GM23338 (cell line): ENCODE measurements around the gene RSAD1. TPM values are rescaled to one million over a fixed set of nuclear protein-coding genes. Genes with fewer than 3 reads are reported as not detected.

Experiments used
- ATAC-seq: fragments of 200-7000 bp; cut with Tn5 transposase; 3 replicates; pipeline ENCODE4 v1.9.1; 2020
- DNase-seq: peaks from one replicate; pipeline ENCODE4 v3.0.0-alpha.2; 2015; ENCODE audit warnings: low spot score
- H2AFZ ChIP-seq: fragments of 200-600 bp; sonication (generic); 2 replicates; pipeline ENCODE4 v1.8.0; 2016; ENCODE audit warnings: antibody characterized with exemption, mild to moderate bottlenecking, moderate library complexity
- H3F3A ChIP-seq: fragments of 200-600 bp; sonication (generic); replicated peaks from 2 replicates; pipeline ENCODE4 v1.8.0; 2017; ENCODE audit warnings: antibody characterized with exemption, mixed run types, low read depth
- H3K27ac ChIP-seq: fragments of 200-600 bp; sonication (generic); 2 replicates; pipeline ENCODE4 v1.6.1; 2016; ENCODE audit warnings: low read depth
- H3K27me3 ChIP-seq: fragments of 200-600 bp; sonication (generic); 2 replicates; pipeline ENCODE4 v1.8.0; 2016; ENCODE audit warnings: mild to moderate bottlenecking, mixed run types, moderate library complexity; ENCODE audit not compliant: insufficient read depth
- H3K36me3 ChIP-seq: fragments of 200-600 bp; sonication (generic); 2 replicates; pipeline ENCODE4 v1.8.0; 2016; ENCODE audit warnings: mild to moderate bottlenecking; ENCODE audit not compliant: insufficient read depth
- H3K4me1 ChIP-seq: fragments of 200-600 bp; sonication (generic); 2 replicates; pipeline ENCODE4 v1.8.0; 2016; ENCODE audit warnings: mild to moderate bottlenecking, moderate library complexity; ENCODE audit not compliant: insufficient read depth
- H3K4me2 ChIP-seq: fragments of 200-600 bp; sonication (generic); 2 replicates; pipeline ENCODE4 v1.7.1; 2017; ENCODE audit warnings: mixed run types
- H3K4me3 ChIP-seq: fragments of 200-600 bp; sonication (generic); 2 replicates; pipeline ENCODE4 v1.6.1; 2016; ENCODE audit warnings: mixed run types
- H3K79me2 ChIP-seq: fragments of 200-600 bp; sonication (generic); replicated peaks from 2 replicates; pipeline ENCODE4 v1.8.0; 2017; ENCODE audit warnings: mild to moderate bottlenecking; ENCODE audit not compliant: insufficient read depth
- H3K9me2 ChIP-seq: fragments of 200-600 bp; sonication (generic); 2 replicates; pipeline ENCODE4 v1.8.0; 2017; ENCODE audit not compliant: insufficient read depth
- H4K20me1 ChIP-seq: fragments of 200-600 bp; sonication (generic); replicated peaks from 2 replicates; pipeline ENCODE4 v1.8.0; 2017; ENCODE audit warnings: mild to moderate bottlenecking; ENCODE audit not compliant: insufficient read depth
- H3K27ac Mint-ChIP-seq: 2 replicates; pipeline ENCODE4 v1.8.0; 2020; ENCODE audit warnings: inconsistent platforms, mild to moderate bottlenecking, moderate library complexity, mixed read lengths
- H3K27me3 Mint-ChIP-seq: 3 replicates; pipeline ENCODE4 v1.8.0; 2022; ENCODE audit warnings: low read depth, mild to moderate bottlenecking, moderate library complexity, mixed read lengths, inconsistent platforms; ENCODE audit not compliant: insufficient read depth, poor library complexity
- H3K36me3 Mint-ChIP-seq: 3 replicates; pipeline ENCODE4 v1.8.0; 2021; ENCODE audit warnings: low read depth, mild to moderate bottlenecking, inconsistent platforms, moderate library complexity, mixed read lengths
- H3K4me1 Mint-ChIP-seq: 3 replicates; pipeline ENCODE4 v1.8.0; 2020; ENCODE audit warnings: mild to moderate bottlenecking, inconsistent platforms, mixed read lengths
- H3K4me3 Mint-ChIP-seq: 3 replicates; pipeline ENCODE4 v1.8.0; 2021; ENCODE audit warnings: moderate library complexity, mild to moderate bottlenecking, inconsistent platforms, mixed read lengths
- H3K9me3 Mint-ChIP-seq: 3 replicates; pipeline ENCODE4 v1.8.0; 2020; ENCODE audit warnings: moderate library complexity, mild to moderate bottlenecking, inconsistent platforms, mixed read lengths
- CREB1 ChIP-seq: fragments of 250-450 bp; sonication (Bioruptor Pico); IDR thresholded peaks from 2 replicates; pipeline ENCODE4 v1.5.0; 2020; ENCODE audit warnings: low read depth, mild to moderate bottlenecking, moderate library complexity
- EZH2 ChIP-seq: fragments of 200-600 bp; sonication (generic); IDR thresholded peaks from one replicate; pipeline ENCODE4 v1.8.0; 2017; ENCODE audit warnings: antibody characterized with exemption, mild to moderate bottlenecking, low read depth; ENCODE audit not compliant: unreplicated experiment
- EZH2phosphoT487 ChIP-seq: fragments of 200-600 bp; sonication (generic); IDR thresholded peaks from one replicate; pipeline ENCODE4 v1.8.1; 2018; ENCODE audit warnings: antibody characterized with exemption; ENCODE audit not compliant: unreplicated experiment
- JUNB ChIP-seq: IDR thresholded peaks from one replicate; pipeline ENCODE4 v1.6.1; 2016; ENCODE audit warnings: antibody characterized with exemption; ENCODE audit not compliant: unreplicated experiment
- NANOG ChIP-seq: IDR thresholded peaks from 2 replicates; pipeline ENCODE4 v1.6.1; 2016; ENCODE audit warnings: antibody characterized with exemption, borderline replicate concordance
- POLR2AphosphoS5 ChIP-seq: IDR thresholded peaks from 2 replicates; pipeline ENCODE4 v1.6.1; 2016; ENCODE audit warnings: antibody characterized with exemption, low read depth
- STAT1 ChIP-seq: IDR thresholded peaks from one replicate; pipeline ENCODE4 v1.6.1; 2016; ENCODE audit warnings: antibody characterized with exemption; ENCODE audit not compliant: unreplicated experiment
- ZNF331 ChIP-seq: fragments of 250-450 bp; sonication (Bioruptor Pico); IDR thresholded peaks from 2 replicates; pipeline ENCODE4 v1.5.0; 2020; ENCODE audit warnings: low read depth, mild to moderate bottlenecking, moderate library complexity
- polyA plus RNA-seq: library from polyadenylated mRNA; unstranded; fragments of >200 nt; fragmentation: Nextera tagmentation; extraction: Ambion mirVana; gene quantifications from 2 replicates; pipeline ENCODE4 v1.2.1, GENCODE V29; 2016
- total RNA-seq: library from RNA; depleted of rRNA; stranded (reverse); fragments of >200 nt; shearing (Covaris generic); gene quantifications from 2 replicates; pipeline ENCODE4 v1.2.3, GENCODE V29; 2014
- TF ChIP-seq, protein P1 (sequence below), 2 experiments: fragments of 200-600 bp in 1 of 2; sonication (generic) in 1 of 2; conservative IDR thresholded peaks; 2 replicates each; pipeline versions ENCODE4 v1.5.1 to v1.6.1; 2016 to 2017; ENCODE audit warnings: antibody characterized with exemption in 2 of 2, low read depth in 2 of 2, mild to moderate bottlenecking in 2 of 2, moderate library complexity in 1 of 2
- TF ChIP-seq, protein P2 (sequence below): IDR thresholded peaks from one replicate; pipeline ENCODE4 v1.6.1; 2018; ENCODE audit warnings: antibody characterized with exemption; ENCODE audit not compliant: unreplicated experiment

The RSAD1 gene
- total and polyA plus RNA-seq, 2 experiments from 2014 or later, result 18.4 to 28.7 TPM

DNA sequence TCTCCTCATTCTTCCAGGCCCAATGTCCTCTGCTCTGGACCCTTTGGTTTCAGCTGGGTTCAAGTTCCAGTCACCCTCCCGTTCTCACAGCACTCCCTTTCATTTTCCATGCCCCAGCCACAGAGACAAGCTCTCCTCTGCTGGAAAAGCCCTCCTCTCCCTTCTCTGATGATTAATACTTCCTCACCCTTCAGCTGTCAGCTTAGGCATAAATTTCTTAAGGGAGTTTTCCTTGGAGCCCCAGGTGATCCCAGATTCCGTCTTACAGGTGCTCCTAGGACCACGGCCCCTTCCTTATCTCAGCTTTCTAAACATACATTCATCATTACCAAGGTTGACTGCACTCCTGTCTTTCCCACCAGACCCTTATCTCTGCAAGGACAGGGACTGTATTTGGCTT, 20.4 kb upstream of the RSAD1 start (continued):
- TF ChIP-seq ZNF331, result no peak
- no peak for TF ChIP-seq EZH2
- no peak for TF ChIP-seq CREB1
- TF ChIP-seq NANOG, result no peak

DNA sequence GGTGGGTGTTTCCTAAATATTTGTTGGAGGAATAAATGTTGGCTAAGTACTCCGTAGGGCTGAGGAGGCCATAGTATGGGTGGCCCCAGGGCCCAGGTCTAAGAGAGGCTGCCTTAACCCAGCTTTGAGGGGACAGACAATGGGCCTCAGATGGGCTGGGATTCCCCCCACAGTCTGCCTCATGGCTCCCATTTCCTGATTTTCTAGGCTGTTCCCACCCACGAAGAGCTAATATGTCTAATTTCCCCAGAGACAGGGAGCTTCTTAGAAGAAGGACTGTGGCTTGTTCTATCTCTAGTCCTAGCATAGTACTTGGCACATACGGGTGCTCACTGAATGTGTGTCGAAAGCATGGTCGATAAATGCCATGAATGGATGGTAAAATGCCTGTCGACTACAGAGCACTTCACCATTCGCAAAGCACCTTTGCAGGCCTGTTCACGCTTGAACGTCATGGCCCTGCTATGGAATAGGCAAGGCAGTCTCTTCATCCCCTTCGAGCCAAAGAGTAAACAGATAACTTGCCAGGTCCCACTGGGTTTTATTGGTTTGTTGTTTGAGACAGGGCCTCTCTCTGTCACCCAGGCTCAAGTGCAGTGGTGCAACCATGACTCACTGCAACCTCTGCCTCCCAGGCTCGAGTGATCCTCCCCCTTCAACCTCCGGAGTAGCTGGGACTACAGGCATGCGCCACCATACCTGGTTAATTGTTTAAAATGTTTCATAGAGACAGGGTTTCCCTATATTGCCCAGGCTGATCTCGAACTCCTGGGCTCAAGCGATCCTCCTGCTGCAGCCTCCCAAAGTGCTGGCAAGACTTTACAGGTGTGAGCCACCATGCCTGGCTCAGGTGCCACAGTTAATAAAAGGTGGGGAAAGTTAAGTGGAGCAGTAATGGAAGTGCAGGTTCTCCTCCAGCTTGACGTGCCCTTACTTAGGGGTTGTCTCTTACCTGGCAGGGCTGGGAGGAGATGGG, 19.7 kb upstream of the RSAD1 start:
- H3K4me3 Mint-ChIP-seq, result no peak overlapping the region

DNA sequence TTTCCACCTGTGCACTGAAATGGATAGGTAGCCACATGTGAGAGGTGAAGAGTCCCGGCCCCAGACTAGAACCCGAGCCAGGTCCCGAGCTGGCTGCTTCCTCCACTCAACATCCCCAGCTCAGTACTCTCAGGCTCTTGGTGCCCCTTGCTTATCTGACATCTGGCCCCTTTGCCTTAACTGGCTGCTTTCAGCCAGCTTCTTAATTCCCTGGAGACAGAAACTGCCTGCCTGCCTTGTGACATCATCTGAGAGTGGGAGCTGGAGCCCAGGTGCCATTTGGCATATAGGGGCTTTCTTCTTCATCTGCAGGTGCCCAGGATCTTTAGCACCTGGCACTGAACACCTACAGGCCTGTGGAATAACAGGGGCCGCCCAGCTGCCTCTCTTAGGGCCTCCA, 18.9 kb upstream of the RSAD1 start:
- ATAC-seq (no peak), DNase-seq (no peak)
- H3K27me3 Mint-ChIP-seq, result no peaks in the 10 kb centered on the region
- Histone ChIP-seq H3K79me2 (no peaks in the 10 kb centered on the region), H4K20me1 (no peaks in the 10 kb centered on the region), H2AFZ (no peak overlapping the region), H3K27me3 (no peaks in the 10 kb centered on the region), H3K36me3 (no peaks in the 10 kb centered on the region), H3K4me1 (no peaks in the 10 kb centered on the region), H3K4me3 (no peak overlapping the region), H3K4me2 (no peak overlapping the region), H3K27ac (no peak overlapping the region), H3F3A (no peaks in the 10 kb centered on the region), H3K9me2 (no peaks in the 10 kb centered on the region)
- no peak overlapping the region for H3K4me3 Mint-ChIP-seq
- H3K4me1 Mint-ChIP-seq, result no peaks in the 10 kb centered on the region
- no peak overlapping the region for H3K27ac Mint-ChIP-seq
- H3K36me3 Mint-ChIP-seq, result no peaks in the 10 kb centered on the region
- H3K9me3 Mint-ChIP-seq, result no peaks in the 10 kb centered on the region
- no peak for TF ChIP-seq POLR2AphosphoS5
- TF ChIP-seq JUNB, result no peak
- TF ChIP-seq ZNF331, result no peak
- TF ChIP-seq STAT1, result no peak
- TF ChIP-seq EZH2phosphoT487, result no peak
- TF ChIP-seq NANOG, result no peak
- TF ChIP-seq, protein P1, sequence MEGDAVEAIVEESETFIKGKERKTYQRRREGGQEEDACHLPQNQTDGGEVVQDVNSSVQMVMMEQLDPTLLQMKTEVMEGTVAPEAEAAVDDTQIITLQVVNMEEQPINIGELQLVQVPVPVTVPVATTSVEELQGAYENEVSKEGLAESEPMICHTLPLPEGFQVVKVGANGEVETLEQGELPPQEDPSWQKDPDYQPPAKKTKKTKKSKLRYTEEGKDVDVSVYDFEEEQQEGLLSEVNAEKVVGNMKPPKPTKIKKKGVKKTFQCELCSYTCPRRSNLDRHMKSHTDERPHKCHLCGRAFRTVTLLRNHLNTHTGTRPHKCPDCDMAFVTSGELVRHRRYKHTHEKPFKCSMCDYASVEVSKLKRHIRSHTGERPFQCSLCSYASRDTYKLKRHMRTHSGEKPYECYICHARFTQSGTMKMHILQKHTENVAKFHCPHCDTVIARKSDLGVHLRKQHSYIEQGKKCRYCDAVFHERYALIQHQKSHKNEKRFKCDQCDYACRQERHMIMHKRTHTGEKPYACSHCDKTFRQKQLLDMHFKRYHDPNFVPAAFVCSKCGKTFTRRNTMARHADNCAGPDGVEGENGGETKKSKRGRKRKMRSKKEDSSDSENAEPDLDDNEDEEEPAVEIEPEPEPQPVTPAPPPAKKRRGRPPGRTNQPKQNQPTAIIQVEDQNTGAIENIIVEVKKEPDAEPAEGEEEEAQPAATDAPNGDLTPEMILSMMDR (conservative IDR thresholded peaks at IDR 0.05; ENCODE audit: low read depth in 2 of 2), result no peak
- TF ChIP-seq EZH2, result no peak

More for the DNA sequence above, 19.7 kb upstream of the RSAD1 start:
- Histone ChIP-seq H3K27ac (no peak overlapping the region), H3K4me3 (no peak overlapping the region), H3K9me2 (no peaks in the 10 kb centered on the region), H2AFZ (no peak overlapping the region), H3K4me2 (no peak overlapping the region), H3K79me2 (no peaks in the 10 kb centered on the region), H3F3A (no peaks in the 10 kb centered on the region), H4K20me1 (no peaks in the 10 kb centered on the region), H3K4me1 (no peaks in the 10 kb centered on the region), H3K36me3 (no peaks in the 10 kb centered on the region), H3K27me3 (no peaks in the 10 kb centered on the region)
- Mint-ChIP-seq H3K27me3 (no peaks in the 10 kb centered on the region), H3K9me3 (no peaks in the 10 kb centered on the region), H3K4me1 (no peaks in the 10 kb centered on the region), H3K27ac (no peak overlapping the region), H3K36me3 (no peaks in the 10 kb centered on the region)
- ATAC-seq, result no peak
- DNase-seq, result no peak
- TF ChIP-seq, protein P2, sequence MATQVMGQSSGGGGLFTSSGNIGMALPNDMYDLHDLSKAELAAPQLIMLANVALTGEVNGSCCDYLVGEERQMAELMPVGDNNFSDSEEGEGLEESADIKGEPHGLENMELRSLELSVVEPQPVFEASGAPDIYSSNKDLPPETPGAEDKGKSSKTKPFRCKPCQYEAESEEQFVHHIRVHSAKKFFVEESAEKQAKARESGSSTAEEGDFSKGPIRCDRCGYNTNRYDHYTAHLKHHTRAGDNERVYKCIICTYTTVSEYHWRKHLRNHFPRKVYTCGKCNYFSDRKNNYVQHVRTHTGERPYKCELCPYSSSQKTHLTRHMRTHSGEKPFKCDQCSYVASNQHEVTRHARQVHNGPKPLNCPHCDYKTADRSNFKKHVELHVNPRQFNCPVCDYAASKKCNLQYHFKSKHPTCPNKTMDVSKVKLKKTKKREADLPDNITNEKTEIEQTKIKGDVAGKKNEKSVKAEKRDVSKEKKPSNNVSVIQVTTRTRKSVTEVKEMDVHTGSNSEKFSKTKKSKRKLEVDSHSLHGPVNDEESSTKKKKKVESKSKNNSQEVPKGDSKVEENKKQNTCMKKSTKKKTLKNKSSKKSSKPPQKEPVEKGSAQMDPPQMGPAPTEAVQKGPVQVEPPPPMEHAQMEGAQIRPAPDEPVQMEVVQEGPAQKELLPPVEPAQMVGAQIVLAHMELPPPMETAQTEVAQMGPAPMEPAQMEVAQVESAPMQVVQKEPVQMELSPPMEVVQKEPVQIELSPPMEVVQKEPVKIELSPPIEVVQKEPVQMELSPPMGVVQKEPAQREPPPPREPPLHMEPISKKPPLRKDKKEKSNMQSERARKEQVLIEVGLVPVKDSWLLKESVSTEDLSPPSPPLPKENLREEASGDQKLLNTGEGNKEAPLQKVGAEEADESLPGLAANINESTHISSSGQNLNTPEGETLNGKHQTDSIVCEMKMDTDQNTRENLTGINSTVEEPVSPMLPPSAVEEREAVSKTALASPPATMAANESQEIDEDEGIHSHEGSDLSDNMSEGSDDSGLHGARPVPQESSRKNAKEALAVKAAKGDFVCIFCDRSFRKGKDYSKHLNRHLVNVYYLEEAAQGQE, result no peak
